ENCODE data around the gene PRKCA.
"Not testable (repeated sequence)": the region's sequence is repeated elsewhere in the genome, so short reads cannot be mapped to it uniquely, and the experiment has no call there.

Gene PRKCA

GRCh38 chr17:66619206-66619605 is 316.8 kb downstream of the PRKCA start:
- DNase-seq (ENCODE audit: low read depth in 3 of 3) = no peak

- no peak for DNase-seq (ENCODE audit: low read depth in 3 of 3)
Measured at GRCh38 chr17:66620528-66620927, 318.1 kb downstream of the PRKCA start.

GRCh38 chr17:66624630-66625029 is 322.2 kb downstream of the PRKCA start:
- not testable (repeated sequence) for DNase-seq (ENCODE audit: low read depth in 3 of 3)

GRCh38 chr17:66625311-66625767 is 322.9 kb downstream of the PRKCA start:
- no peak for DNase-seq (ENCODE audit: low read depth in 3 of 3)

DNA sequence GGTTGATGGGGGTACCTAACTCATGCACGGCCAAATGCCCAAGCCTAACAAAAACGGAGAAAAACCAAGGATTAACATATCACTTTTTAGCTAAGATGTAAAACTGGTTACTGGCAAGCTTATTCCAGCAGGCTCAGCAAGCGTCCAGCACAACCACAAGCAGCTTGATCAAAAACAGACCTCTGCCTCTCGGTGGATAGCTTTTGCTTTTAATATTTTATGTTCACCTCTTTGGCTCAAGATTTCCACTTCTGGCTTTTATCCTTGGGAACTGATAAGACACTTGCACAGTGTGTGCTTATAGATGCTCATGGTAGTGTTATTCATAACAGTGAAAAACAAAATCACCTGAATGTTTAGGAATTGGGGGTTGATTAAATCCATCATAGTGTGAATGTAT is 325.6 kb downstream of the PRKCA start:
- no peak for DNase-seq (ENCODE audit: low read depth in 3 of 3)

DNA sequence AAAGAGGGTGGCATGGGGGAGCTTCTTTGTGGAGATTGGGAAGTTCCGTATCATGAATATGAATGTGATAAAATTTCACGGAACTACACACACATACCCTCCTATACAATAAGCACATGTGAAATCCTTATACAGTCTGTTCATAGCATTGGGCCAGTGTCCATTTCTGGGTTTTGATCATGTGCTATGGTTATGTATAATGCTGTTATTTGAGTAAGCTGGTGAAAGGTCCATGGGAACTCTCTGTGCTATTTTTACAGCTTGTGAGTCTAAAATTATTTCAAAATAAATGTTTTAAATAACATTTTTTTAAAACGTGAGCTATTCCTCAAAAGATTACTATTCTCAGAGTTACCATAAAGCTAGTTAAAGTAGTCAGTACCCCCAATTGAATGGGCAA is 327.3 kb downstream of the PRKCA start:
- no peak for DNase-seq (ENCODE audit: low read depth in 3 of 3)

DNA sequence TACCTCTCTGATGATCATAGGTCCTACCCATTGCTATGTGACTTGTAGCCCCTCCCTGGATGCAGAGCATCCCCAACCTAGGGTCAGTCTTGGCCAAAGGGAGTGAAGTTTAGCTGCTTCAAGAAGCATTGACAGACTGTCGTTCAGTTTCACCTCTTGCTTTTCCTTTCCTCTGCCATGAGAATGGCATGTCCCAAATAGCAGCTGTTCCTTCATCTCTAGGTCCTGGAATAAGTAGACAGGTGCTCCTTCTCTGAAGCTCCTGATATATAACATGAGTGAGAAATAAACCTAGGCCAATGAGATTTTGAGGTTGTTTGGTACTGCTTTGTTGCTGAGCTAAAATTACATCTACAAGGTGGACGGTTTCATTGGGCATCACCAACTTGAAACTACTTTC is 328.0 kb downstream of the PRKCA start:
- no peak for DNase-seq (ENCODE audit: low read depth in 3 of 3)

GRCh38 chr17:66630828-66631472 is 328.5 kb downstream of the PRKCA start:
- no peak for DNase-seq (ENCODE audit: low read depth in 3 of 3)

- no peak for DNase-seq (ENCODE audit: low read depth in 3 of 3)
Measured at GRCh38 chr17:66632731-66633130, 330.3 kb downstream of the PRKCA start.

- DNase-seq (ENCODE audit: low read depth in 3 of 3) = peak; percentile 18 to 37 (median 20)
Measured at GRCh38 chr17:66633317-66633965, 331.0 kb downstream of the PRKCA start.

GRCh38 chr17:66634193-66634592 is 331.8 kb downstream of the PRKCA start:
- DNase-seq (ENCODE audit: low read depth in 3 of 3) = no peak

- no peak for DNase-seq (ENCODE audit: low read depth in 3 of 3)
Measured at GRCh38 chr17:66635386-66636045, 333.1 kb downstream of the PRKCA start.

GRCh38 chr17:66636111-66636510 is 333.7 kb downstream of the PRKCA start:
- no peak for DNase-seq (ENCODE audit: low read depth in 3 of 3)

- no peak for DNase-seq (ENCODE audit: low read depth in 3 of 3)
Measured at GRCh38 chr17:66637491-66637890, 335.1 kb downstream of the PRKCA start.

- DNase-seq (ENCODE audit: low read depth in 3 of 3) = no peak
Measured at GRCh38 chr17:66638707-66639479, 336.5 kb downstream of the PRKCA start.

GRCh38 chr17:66643815-66644710 is 341.6 kb downstream of the PRKCA start:
- no peak for DNase-seq (ENCODE audit: low read depth in 3 of 3)

- DNase-seq (ENCODE audit: low read depth in 3 of 3) = no peak
Measured at GRCh38 chr17:66645259-66645658, 342.8 kb downstream of the PRKCA start.

- DNase-seq (ENCODE audit: low read depth in 3 of 3) = no peak
Measured at GRCh38 chr17:66647391-66647983, 345.1 kb downstream of the PRKCA start.

- no peak for DNase-seq (ENCODE audit: low read depth in 3 of 3)
Measured at GRCh38 chr17:66649818-66650543, 347.6 kb downstream of the PRKCA start.

- no peak for DNase-seq (ENCODE audit: low read depth in 3 of 3)
Measured at GRCh38 chr17:66650544-66650877, 348.1 kb downstream of the PRKCA start.
